Left colon (tissue), 2 donors: Measurements from ENCODE around the gene SLIT3. TPM values are rescaled to one million over a fixed set of nuclear protein-coding genes. Genes with fewer than 3 reads are reported as not detected.

Experiments used
- ATAC-seq: fragments of 200-7000 bp; cut with Tn5 transposase; one replicate; pipeline ENCODE4 v1.9.1; 2020; ENCODE audit warnings: mild to moderate bottlenecking, moderate library complexity
- DNase-seq, 2 donors: peaks; one replicate each; pipeline ENCODE4 v3.0.0-alpha.2; 2020
- intact Hi-C, 2 donors: fragments of 100-400 bp; cut with DNase I in 1 of 2; cut with micrococcal nuclease in 1 of 2; formaldehyde crosslinking; loops; one replicate each; pipeline versions ENCODE4 v1.11.2 to v1.14.0; 2022; cut with DNase I, micrococcal nuclease
- total RNA-seq, 2 donors: library from RNA; stranded (reverse); fragmentation: NEBNext Ultra II Directional; extraction: Animal tissue kit (Norgen Biotek cat#: 25700); gene quantifications; one replicate each; pipeline ENCODE4 v1.2.1, GENCODE V29; 2021
- donor health status: DM: no; HTN: no; CAD: no.
- donor health status: DM: yes; HTN: yes; CAD: no.

SLIT3 gene
- total RNA-seq, 2 donors from 2014 or later = 6.1 to 15.7 TPM

DNA sequence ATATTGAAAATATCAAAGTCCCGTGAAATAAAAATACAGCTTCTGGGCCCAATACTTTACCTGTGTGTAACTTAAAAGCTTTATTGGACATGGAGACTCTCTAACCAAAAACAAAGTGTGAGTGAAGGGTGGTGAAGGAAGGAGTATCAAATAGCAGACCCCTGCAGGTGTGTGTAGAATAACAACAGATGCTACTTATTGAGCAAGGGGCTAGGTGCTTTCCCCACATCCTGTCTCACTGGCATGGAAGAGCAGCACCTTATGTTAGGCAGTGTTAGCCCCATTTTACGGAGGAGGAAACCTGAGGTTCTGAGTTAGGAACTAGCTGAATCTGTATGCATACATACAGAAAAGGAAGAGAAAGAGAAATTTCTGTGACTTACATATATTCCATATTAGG is 21.8 kb downstream of the SLIT3 start:
- no peak for ATAC-seq
- intact Hi-C loops = no loop called here
- no peak for DNase-seq

DNA sequence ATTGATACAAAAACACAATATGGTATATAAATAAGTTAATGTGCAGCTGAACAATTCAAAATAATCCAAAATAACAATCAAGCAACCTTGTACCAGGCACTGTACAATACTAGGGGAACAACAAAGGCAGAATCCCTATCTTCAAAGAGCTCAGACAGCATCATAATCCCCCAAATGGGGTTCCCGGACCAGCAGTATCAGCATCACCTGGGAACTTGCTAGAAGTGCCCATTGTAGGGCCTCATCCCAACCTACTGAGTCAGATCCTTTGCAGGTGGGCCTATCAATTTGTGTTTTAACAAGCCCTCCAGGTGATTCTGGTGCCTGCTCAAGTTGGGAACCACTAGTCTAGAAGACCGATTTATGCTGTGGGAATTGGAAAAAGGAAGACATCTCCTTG is 27.1 kb downstream of the SLIT3 start:
- ATAC-seq (no peak), DNase-seq (no peak)
- intact Hi-C loops = no loop called here

DNA sequence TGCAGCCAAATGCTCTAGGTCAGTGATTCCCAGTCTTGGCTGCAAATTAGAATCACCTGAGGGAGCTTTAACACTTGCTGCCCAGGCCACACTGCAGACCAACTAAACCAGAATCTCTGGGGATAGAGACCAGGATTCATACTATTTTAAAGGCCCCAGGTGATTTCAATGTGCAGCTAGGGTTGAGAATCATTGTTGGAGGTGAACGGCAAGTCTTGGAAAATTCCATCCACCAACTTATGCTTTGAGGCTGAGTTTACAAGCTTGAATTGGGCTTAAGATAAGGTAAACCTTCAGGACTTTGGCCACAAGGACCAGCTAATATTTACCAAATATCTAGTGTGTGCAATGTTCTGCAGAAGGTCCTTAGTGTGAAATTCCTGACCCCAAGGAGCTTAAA is 27.5 kb downstream of the SLIT3 start:
- intact Hi-C loops = no loop called here
- no peak for DNase-seq
- no peak for ATAC-seq

DNA sequence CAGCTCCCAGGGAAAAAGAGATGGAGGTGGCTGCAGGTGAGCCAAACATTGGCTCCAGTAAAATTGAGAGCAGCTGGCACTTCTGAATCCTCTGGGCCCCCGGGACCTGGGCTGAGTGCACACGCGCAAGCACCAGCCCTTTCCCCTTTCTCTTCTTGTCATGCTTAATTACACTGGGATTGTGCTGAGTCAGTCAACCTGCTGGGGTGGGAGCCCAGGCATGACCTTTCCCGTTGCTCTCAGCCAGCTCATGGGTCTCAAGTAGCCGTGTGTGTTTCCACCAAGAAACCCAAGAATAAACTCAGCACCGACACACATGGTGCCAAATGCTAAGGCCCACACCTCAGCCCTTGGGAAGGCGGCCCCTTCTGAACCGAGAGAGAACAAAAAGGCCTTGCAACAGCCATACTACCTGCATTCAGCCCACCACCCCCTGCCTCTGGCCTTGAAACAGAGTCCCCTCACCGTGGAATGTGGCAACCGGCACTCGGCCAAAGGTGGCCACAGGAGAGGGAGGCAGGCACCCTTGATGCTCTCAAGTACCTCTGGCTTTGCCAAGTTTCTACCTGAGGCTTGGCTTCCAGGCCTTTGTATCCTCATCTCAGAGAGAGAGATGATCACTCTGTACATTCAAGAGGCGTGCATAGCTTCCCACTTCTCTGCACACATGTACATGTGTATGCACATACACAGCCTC is 28.1 kb downstream of the SLIT3 start:
- DNase-seq = no peak
- ATAC-seq = no peak
- intact Hi-C loops = no loop called here

DNA sequence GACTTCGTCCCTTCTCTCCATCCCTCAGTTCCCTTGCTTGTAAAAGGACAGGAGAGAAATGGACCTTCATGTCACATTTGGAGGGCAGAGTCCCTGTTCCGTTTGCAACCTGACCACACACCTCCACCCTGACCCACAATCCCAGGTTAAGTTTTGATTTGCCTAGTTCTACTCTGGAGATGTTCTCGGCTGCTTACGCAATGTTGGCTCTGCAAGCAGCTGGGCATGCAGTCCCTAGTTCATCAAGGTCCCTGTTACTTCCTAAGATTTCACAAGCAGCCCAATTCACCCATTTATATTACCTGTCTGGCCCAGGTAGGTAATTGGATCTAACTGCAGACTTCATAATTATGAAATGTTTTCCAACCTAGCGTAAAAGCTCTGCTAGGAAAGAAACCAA is 28.8 kb downstream of the SLIT3 start:
- ATAC-seq = no peak

DNA sequence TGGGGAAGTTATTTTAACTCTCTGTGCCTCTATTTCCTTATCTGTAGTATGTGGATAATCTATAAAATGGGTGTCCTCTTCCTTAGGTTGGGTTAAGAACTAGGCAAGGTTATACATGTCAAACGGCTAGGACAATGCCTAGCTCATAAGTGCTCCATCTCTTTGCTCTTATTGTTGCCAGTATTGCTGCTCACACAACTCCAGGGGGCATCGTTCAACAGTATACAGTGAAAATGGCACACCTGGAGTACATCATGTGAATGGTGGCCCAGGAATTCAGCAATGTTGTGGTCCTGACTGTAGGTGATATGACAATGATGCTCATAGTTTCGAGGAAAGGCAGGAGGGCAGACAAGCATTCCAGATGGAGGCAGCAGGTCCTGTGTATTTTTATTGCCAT is 30.1 kb downstream of the SLIT3 start:
- ATAC-seq (no peak), DNase-seq (no peak)
- intact Hi-C loops = no loop called here

More for the DNA sequence above, 28.8 kb downstream of the SLIT3 start:
- intact Hi-C loops = no loop called here
- no peak for DNase-seq

DNA sequence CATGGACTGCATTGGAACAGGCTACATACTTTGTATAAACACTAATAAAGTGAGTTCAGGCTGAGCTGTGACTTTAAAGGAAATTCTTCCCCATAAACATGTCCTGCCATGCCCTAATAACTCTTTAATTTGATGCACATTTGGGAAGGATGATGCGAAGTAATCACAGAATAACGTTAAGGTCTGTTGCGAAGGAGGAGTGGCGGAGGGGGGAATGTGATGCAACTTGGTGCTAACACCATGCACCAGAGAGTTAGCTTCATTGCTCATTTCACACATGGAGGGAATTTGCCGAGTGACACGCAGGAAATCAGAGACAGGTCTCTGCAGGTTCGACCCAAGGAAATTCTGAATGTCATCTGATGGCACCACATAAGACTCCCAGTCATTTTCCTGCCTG is 32.9 kb downstream of the SLIT3 start:
- ATAC-seq = no peak
- intact Hi-C loops = no loop called here
- DNase-seq = no peak

DNA sequence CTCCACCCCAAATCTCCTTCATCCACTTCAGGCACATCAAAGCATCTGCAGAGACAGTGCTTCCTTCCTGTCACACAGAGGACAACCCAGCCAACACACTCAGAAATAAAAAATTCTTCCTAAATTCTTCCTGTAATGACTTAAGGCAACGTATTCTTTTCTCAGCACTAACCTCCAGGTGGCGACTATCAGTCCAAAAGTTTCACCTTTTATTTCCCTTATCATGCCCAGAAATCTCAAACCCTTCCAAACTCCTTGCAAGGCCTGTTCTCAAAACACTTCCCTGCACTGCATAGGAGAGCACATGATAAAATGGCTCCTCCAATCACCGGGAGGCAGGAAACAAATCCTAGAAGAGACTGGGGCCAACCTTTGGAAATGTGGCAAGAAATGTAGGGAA is 35.1 kb downstream of the SLIT3 start:
- DNase-seq (no peak), ATAC-seq (no peak)
- intact Hi-C loops = no loop called here

DNA sequence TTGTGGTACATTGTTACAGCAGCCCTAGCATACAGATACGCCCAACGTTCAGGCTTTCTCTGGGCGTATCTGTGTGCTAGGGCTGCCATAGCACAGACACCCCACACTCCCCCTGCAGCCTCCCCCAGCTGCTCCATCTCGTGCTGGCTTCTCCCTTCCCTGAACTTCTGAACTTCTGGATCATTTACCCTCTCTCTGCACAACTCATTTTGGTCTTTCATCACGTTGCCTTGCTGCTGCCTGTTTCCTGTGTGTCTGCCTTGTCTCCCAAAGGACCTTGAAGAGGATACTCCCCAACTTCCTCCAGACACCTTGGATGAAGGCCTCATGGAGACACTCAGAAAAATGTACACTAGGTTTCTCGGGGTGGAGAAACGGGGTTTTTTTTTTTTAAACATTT is 37.3 kb downstream of the SLIT3 start:
- ATAC-seq (no peak), DNase-seq (no peak)
- intact Hi-C loops = no loop called here

DNA sequence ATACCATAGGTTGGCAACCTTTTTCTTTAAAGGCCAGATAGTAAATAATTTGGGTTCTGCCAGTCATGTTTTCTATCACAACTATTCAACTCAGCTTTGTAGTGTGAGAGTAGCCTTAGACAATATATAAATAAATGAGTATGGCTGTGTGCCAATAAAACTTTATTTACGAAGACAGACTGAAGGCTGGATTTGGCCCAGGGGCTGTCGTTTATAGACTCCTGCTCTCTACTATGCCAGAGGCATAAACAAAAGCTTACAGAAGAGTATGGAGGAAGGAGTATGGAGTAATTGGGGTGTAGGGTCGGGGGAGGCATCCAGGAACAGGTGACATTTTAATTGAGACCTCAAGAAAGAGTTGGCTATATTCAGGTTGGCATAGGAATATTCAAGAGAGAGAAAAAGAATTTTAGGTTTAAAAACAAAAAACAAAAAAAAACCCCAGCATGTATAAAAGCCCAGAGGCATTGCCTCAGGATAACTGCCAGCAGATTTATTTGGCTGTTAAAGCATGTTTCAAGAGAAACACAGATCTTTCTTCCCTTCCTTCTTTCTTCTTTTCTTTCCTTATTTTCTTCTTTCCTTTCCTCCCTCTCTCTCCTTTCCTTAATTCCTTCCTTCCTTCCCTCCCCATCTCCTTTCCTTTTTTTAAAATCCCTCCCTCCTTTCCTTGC is 39.9 kb downstream of the SLIT3 start:
- intact Hi-C loops = no loop called here
- no peak for DNase-seq
- ATAC-seq = no peak

DNA sequence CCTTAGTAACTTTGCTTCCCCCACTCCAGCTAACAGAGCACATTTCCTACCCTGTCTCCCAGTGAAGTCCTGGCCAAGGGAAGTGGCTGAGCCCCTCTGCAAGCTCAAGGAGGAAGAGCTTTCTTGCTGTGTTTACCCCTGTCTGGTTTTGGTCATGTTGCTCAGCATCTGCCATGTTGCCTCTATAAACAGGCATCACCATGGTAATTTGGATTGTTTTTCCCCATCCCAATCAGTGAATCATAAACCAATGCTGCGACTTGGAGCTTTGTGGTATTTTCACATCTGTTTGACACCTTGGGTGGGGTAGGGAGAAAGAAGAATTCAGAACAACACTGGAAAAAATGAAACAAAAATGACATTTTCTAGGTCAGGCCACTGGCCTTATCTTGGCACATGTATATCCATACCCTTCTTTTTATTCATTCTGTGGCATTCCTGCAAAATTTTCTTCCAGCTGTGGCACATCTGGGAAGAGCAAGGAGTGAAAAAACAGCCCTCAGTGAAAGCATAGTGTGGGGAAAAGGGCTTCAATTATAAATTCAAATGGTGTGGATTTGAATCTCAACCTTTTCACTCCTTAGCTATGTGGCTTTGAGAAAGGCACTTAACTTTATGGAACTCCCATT is 42.5 kb downstream of the SLIT3 start:
- intact Hi-C loops = no loop called here
- ATAC-seq (no peak), DNase-seq (no peak)

DNA sequence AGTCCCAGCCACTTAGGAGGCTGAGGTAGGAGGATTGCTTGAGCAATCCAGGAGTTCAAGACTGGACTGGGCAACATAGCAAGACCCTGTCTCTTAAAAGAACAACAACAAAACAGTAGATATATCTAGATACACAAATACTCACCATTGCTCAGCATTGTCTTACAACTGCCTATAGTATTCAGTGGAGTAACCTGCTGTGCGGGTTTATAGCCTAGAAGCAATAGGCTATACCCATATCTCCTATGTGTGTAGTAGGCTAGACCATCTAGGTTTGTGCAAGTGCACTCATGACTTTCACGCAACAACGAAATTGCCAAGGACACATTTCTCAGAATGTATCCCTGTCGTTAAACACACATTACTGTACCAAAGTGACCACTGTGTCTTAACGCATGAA is 44.7 kb downstream of the SLIT3 start:
- intact Hi-C loops = no loop called here
- ATAC-seq (no peak), DNase-seq (no peak)

DNA sequence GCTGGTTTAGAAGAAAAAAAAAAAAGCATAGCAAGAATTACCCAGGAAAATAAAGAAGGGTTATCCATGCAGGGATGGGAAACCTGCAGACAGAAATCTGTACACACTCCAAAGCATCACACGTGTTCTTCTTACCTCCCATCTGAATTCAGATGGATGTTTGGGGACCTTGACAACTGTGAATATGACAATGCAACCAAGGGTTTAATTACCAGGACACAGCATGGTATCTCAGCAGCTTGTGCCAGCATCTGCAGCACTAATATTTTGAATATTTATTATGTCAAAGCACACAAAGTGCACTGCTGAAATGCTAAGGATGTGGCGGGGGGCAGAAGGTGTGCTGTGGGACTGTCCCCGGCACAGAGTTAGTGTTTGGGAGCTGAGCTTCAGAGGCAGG is 47.9 kb downstream of the SLIT3 start:
- intact Hi-C loops = no loop called here
- ATAC-seq = no peak
- no peak for DNase-seq

DNA sequence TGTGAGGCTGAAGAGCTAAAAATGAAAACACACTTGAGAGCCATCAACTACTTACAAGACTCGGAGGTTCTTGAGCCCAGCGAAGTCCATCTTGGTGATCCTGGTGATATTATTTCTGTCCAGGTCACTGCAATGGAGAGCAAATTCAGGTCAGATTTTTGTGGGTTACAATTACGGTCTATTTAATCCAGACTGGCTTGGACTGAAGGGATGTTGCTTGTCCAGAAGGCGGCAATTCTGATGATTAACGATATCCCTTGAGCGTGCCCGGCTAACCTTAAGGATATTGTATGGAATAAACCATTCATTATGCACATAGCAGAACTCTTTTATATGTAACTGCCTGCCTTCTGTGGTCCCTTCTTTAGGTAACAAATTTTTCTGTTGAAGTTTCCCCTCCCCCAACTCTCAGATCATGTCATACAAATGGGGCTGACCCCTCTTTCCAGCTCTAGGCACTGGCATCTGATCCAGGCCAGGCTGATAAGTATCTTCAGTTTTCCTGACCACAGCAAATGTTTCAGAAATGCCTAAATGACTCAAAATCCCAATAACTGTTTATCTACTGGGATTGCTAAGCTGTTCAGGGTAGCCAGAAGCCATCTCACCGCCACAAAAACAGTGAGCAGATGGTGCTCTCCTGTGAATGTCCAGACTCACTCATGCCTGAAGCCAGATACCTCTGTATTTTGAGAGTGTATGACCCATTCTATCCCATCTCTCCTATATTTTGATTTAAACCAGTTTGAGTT is 49.4 kb downstream of the SLIT3 start:
- no peak for ATAC-seq
- intact Hi-C loops = no loop called here
- DNase-seq = no peak

DNA sequence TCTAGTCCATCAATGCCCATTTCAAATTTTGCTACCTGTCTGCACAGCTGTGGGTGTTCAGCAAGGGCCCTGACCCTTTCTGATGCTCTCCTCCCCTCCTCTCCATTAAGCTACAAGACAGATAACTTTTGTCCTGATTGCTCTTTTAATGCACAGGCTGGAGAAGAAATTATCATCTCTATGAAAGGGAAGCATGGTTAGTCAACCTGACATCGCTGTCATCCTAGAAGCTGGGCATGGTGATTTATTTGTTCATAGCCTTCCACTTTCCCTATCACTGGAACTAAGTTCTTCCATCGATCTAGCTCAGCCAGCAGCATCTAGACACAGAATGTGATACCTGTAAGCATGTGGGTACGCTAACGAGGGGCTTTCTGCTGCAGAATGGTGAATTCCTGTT is 50.1 kb downstream of the SLIT3 start:
- DNase-seq (no peak), ATAC-seq (no peak)
- intact Hi-C loops = no loop called here

DNA sequence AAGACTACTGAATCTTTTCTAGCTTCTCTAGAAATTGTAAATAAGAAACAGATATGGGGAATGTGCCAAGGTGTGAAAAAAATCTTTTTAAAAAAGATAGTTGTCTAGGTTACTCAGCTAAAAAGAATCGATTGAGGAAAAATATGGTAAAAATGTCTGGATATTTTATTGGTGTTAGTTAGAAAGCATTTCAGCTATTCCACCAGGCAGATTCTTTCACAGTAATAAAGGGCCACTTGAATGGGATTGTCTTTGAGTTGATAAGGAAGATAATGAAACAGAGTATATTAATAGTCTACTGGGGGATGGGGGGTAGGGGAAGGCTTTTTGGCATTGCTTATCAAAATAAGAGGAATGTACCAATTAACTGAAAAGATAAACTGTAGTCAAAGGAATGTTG is 51.9 kb downstream of the SLIT3 start:
- no peak for ATAC-seq
- intact Hi-C loops = no loop called here
- no peak for DNase-seq

DNA sequence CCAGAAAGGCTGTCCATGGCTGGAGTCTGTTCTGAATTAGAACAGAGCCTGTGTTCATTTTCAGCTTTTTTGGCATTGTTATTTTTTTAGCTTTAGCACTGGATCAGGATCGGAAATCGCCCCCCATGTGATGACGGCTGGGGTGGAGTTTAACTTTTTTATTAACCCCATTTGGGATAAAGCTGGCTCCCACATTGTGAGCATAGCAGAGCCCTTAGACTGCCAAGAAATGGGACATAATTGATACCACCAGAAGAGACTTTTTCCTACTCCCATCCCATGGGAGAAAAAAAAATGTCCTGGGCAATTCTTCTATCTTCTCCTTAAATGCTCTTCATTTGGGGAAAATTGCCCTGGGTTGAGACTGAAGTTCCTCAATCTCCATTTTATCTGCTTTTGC is 52.4 kb downstream of the SLIT3 start:
- no peak for DNase-seq
- intact Hi-C loops = no loop called here
- ATAC-seq = no peak

DNA sequence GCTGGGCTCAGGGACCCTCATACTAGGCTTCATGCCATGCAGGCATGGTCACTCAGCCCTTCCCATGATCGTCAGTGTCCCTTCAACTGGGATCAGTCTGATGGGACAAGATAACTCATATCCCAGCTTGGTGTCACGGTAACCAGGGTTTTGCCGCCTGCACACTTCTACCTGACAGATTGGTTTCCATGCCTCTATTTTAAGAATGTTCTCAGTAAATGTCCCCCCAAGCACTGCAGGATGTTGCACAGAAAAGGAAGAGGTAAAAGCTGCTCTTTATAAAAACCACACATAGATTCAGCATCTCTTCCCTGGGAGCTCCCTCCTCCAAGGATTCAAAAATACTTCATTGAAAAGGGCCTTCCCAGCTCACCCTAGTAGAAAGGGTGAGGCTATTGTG is 56.1 kb downstream of the SLIT3 start:
- DNase-seq = no peak
- ATAC-seq = no peak
- intact Hi-C loops = no loop called here

DNA sequence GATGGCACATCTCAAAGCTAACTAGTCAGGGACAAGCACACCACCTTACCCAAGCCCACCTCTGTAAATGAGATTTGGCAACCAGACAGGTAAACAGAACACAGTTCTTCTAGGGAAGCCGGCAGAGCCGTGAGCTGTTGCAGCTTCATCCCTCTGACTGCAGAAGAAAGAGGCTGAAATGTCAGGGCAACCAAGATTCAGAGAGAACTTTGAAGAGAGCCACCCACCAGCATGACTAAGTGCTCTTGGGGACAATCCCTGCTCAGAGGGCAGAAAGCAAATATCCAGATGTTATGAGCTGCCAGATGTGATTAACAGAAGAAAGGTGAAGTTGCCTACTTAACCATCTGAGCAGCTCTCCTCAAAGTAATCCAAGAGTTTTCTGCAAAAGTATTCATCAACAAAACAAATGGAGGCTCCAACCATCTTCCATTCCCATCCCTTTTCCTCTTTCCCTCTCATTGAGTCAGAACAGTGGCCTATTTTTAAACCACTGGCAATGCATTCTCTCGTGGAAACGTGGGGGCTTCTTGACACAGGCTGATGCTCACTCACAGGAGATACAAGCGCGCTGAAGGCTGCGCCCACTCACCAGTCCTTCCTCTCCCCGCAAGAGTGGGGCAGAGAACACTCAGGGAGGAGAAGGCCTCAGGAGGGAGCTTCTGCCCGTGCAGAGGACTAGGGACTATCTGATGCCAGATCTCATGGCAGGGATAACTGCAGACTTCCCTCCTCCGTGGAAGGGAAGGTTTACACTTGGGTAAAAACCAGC is 57.1 kb downstream of the SLIT3 start:
- DNase-seq (no peak), ATAC-seq (no peak)
- intact Hi-C loops = no loop called here
